SK-N-SH (cell line): ENCODE data around the gene FERMT1. TPM values are rescaled to one million over a fixed set of nuclear protein-coding genes. Genes with fewer than 3 reads are reported as not detected.

Experiments
- CTCF ChIA-PET: fragments of 300-600, 350-600 bp; formaldehyde crosslinking; extraction: SDS; loops from one replicate; lab custom pipeline; 2021; lab: Yijun Ruan, JAX
- POLR2A ChIA-PET: fragments of 350-600 bp; sonication (Branson Sonifier 250); formaldehyde crosslinking; extraction: SDS; loops from one replicate; lab custom pipeline; 2020; ENCODE audit warnings: antibody characterized with exemption, inconsistent platforms; lab: Yijun Ruan, JAX
- DNase-seq: peaks from one replicate; pipeline ENCODE4 v3.0.0; 2012
- H2AFZ ChIP-seq: fragments of 200-600 bp; sonication (generic); 2 replicates; pipeline ENCODE4 v1.8.1; 2016; ENCODE audit warnings: antibody characterized with exemption, mild to moderate bottlenecking, low read depth
- H3F3A ChIP-seq: fragments of 200-600 bp; sonication (generic); replicated peaks from 2 replicates; pipeline ENCODE3; 2016; ENCODE audit warnings: antibody characterized with exemption, mild to moderate bottlenecking; ENCODE audit not compliant: insufficient read depth
- H3K27ac ChIP-seq, 2 experiments: fragments of 200-500 bp in 1 of 2; fragments of 200-600 bp in 1 of 2; sonication (Bioruptor generic) in 1 of 2; sonication (generic), shearing (Covaris generic) in 1 of 2; 2 replicates each; pipeline versions ENCODE4 v1.5.1 to v1.6.1; 2014 to 2016; ENCODE audit warnings: low read depth in 2 of 2, inconsistent platforms in 1 of 2, low read length in 1 of 2, mild to moderate bottlenecking in 1 of 2, mixed read lengths in 1 of 2
- H3K27me3 ChIP-seq: fragments of 200-600 bp; sonication (generic), shearing (Covaris generic); 2 replicates; pipeline ENCODE4 v1.6.1; 2016; ENCODE audit warnings: mixed run types; ENCODE audit not compliant: insufficient read depth
- H3K36me3 ChIP-seq, 2 experiments: fragments of 200-500 bp in 1 of 2; fragments of 200-600 bp in 1 of 2; sonication (Bioruptor generic) in 1 of 2; sonication (generic) in 1 of 2; replicated peaks in 1 of 2; 2 replicates each; pipeline versions ENCODE3 to v1.5.1; 2014 to 2016; ENCODE audit warnings: low read length in 1 of 2, mild to moderate bottlenecking in 1 of 2; ENCODE audit not compliant: insufficient read depth in 2 of 2, control insufficient read depth in 1 of 2
- H3K4me1 ChIP-seq, 2 experiments: fragments of 200-500 bp in 1 of 2; fragments of 200-600 bp in 1 of 2; sonication (Bioruptor generic) in 1 of 2; sonication (generic), shearing (Covaris generic) in 1 of 2; 2 replicates each; pipeline versions ENCODE4 v1.5.1 to v1.6.1; 2014 to 2016; ENCODE audit warnings: low read depth in 1 of 2, low read length in 1 of 2, mixed run types in 1 of 2; ENCODE audit not compliant: insufficient read depth in 2 of 2, control insufficient read depth in 1 of 2
- H3K4me2 ChIP-seq: fragments of 200-600 bp; sonication (generic), shearing (Covaris generic); 2 replicates; pipeline ENCODE4 v1.6.1; 2017; ENCODE audit warnings: mixed run types
- H3K4me3 ChIP-seq, 2 experiments: fragments of 200-500 bp in 1 of 2; fragments of 200-600 bp in 1 of 2; sonication (Bioruptor generic) in 1 of 2; sonication (generic), shearing (Covaris generic) in 1 of 2; 2 replicates each; pipeline versions ENCODE4 v1.5.1 to v1.8.1; 2014 to 2016; ENCODE audit warnings: low read depth in 2 of 2, inconsistent platforms in 1 of 2, low read length in 1 of 2, mild to moderate bottlenecking in 1 of 2, mixed read lengths in 1 of 2, moderate library complexity in 1 of 2
- H3K79me2 ChIP-seq: fragments of 200-600 bp; sonication (generic); 2 replicates; pipeline ENCODE4 v1.8.1; 2017; ENCODE audit warnings: mild to moderate bottlenecking; ENCODE audit not compliant: insufficient read depth
- H3K9ac ChIP-seq: fragments of 200-600 bp; sonication (generic); 2 replicates; pipeline ENCODE4 v1.6.1; 2017; ENCODE audit warnings: mixed run types
- H3K9me2 ChIP-seq: fragments of 200-600 bp; sonication (generic); 2 replicates; pipeline ENCODE4 v1.6.1; 2017; ENCODE audit warnings: mixed run types
- H3K9me3 ChIP-seq: fragments of 200-600 bp; sonication (generic); 2 replicates; pipeline ENCODE4 v1.6.1; 2017; ENCODE audit warnings: mixed run types, mild to moderate bottlenecking, moderate library complexity
- H4K20me1 ChIP-seq: fragments of 200-600 bp; sonication (generic); 2 replicates; pipeline ENCODE4 v1.6.1; 2017; ENCODE audit warnings: mild to moderate bottlenecking, mixed run types; ENCODE audit not compliant: insufficient read depth
- CHD2 ChIP-seq: fragments of 150-350 bp; IDR thresholded peaks from 2 replicates; pipeline ENCODE4 v1.6.1; 2018; ENCODE audit warnings: low read length; ENCODE audit not compliant: partially characterized antibody
- ELF1 ChIP-seq: IDR thresholded peaks from 2 replicates; pipeline ENCODE4 v1.4.0; 2012
- FOSL2 ChIP-seq: IDR thresholded peaks from 2 replicates; pipeline ENCODE4 v1.4.0; 2012; ENCODE audit warnings: low read depth, mild to moderate bottlenecking, moderate library complexity, borderline replicate concordance
- FOXJ3 ChIP-seq: sonication (generic); formaldehyde crosslinking; IDR thresholded peaks from 2 replicates; pipeline ENCODE4 v1.5.1; 2020; ENCODE audit warnings: mild to moderate bottlenecking, missing genetic modification reagents
- FOXM1 ChIP-seq: IDR thresholded peaks from 2 replicates; pipeline ENCODE4 v1.4.0; 2012; ENCODE audit warnings: low read depth, mild to moderate bottlenecking
- GABPA ChIP-seq: IDR thresholded peaks from 2 replicates; pipeline ENCODE4 v1.4.0; 2012; ENCODE audit warnings: low read depth, mild to moderate bottlenecking
- GATA2 ChIP-seq: sonication (generic); formaldehyde crosslinking; IDR thresholded peaks from 2 replicates; pipeline ENCODE4 v1.5.0; 2020; ENCODE audit warnings: mild to moderate bottlenecking, missing genetic modification reagents
- JUND ChIP-seq: IDR thresholded peaks from 2 replicates; pipeline ENCODE4 v1.4.0; 2012
- MAX ChIP-seq: IDR thresholded peaks from 2 replicates; pipeline ENCODE4 v1.4.0; 2012; ENCODE audit warnings: low read depth
- NRF1 ChIP-seq: IDR thresholded peaks from 2 replicates; pipeline ENCODE4 v1.6.1; 2012; ENCODE audit warnings: low read depth, mild to moderate bottlenecking, low read length
- PBX3 ChIP-seq: IDR thresholded peaks from 2 replicates; pipeline ENCODE4; 2012
- RAD21 ChIP-seq: IDR thresholded peaks from 2 replicates; pipeline ENCODE4 v1.6.1; 2012; ENCODE audit warnings: mild to moderate bottlenecking, low read length
- RXRA ChIP-seq: IDR thresholded peaks from 2 replicates; pipeline ENCODE4 v1.4.0; 2012; ENCODE audit warnings: low read depth, mild to moderate bottlenecking, borderline replicate concordance
- SIN3A ChIP-seq: IDR thresholded peaks from 2 replicates; pipeline ENCODE4 v1.6.1; 2012; ENCODE audit warnings: low read depth, mild to moderate bottlenecking, low read length, moderate library complexity, borderline replicate concordance
- SMC3 ChIP-seq: IDR thresholded peaks from 2 replicates; pipeline ENCODE4 v1.6.1; 2012; ENCODE audit warnings: low read depth, low read length, improper control_type of control experiment
- TCF12 ChIP-seq: IDR thresholded peaks from 2 replicates; pipeline ENCODE4 v1.4.0; 2012
- TEAD4 ChIP-seq: IDR thresholded peaks from 2 replicates; pipeline ENCODE4 v1.4.0; 2012; ENCODE audit warnings: mild to moderate bottlenecking, borderline replicate concordance; ENCODE audit not compliant: insufficient read depth
- YY1 ChIP-seq: IDR thresholded peaks from 2 replicates; pipeline ENCODE4 v1.4.0; 2012; ENCODE audit warnings: low read depth, mild to moderate bottlenecking
- ZBTB33 ChIP-seq: IDR thresholded peaks from 2 replicates; pipeline ENCODE4 v1.4.0; 2012; ENCODE audit warnings: low read depth, borderline replicate concordance
- WGBS: methylation state at CpG from one replicate; pipeline ENCODE4 v1.1.6; 2017; ENCODE audit warnings: low lambda C conversion rate; 5-methylcytosine and 5-hydroxymethylcytosine counted together
- polyA plus RNA-seq, 3 experiments: library from polyadenylated mRNA; depleted of rRNA; stranded (reverse); fragments of >200 nt; gene quantifications; 2 replicates each; pipeline ENCODE4 v1.2.3, GENCODE V29; 2012
- TF ChIP-seq, protein P1 (sequence below): fragments of 150-350 bp; IDR thresholded peaks from 2 replicates; pipeline ENCODE4 v1.6.1; 2017; ENCODE audit warnings: antibody characterized with exemption, low read length, low read depth, borderline replicate concordance

FERMT1 gene
- polyA plus RNA-seq, 1 of the 3 experiments (the other 2 are of a cell fraction) = 0.81 TPM

DNA sequence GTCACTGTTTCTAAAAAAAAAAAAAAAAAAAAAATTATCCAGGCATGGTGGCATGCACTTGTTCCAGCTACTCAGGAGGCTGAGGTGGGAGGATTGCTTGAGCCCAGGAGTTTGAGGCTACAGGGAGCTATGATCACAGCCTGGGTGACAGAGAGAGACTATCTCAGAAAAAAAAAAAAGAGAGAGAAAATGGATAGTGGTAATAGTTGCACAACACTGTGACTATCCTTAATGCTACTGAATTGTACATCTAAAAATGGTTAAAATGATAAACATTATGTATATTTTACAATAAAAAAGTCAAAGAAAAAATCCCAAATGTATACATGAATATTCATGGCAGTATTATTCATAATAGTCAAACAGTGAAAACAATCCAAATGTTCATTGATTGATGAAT lies 23.0 kb downstream of the FERMT1 start:
- no peak for DNase-seq
- ChIA-PET POLR2A (no interaction called here), CTCF (interaction anchor here (0.6 kb wide), 1 partner anchor 1535 kb away, joined by 3 read pairs; no protein-coding TSS in a partner anchor)
- Histone ChIP-seq H3K4me3 (no peak overlapping the region), H3K27ac (no peak overlapping the region), H3K9me3 (no peaks in the 10 kb centered on the region), H3F3A (no peaks in the 10 kb centered on the region), H3K9ac (no peak overlapping the region), H3K27me3 (no peaks in the 10 kb centered on the region), H3K79me2 (no peaks in the 10 kb centered on the region)
- no peak for TF ChIP-seq YY1
- no peak for TF ChIP-seq GATA2
- no peak for TF ChIP-seq RAD21
- no peak for TF ChIP-seq ELF1
- TF ChIP-seq CHD2 = no peak
- no peak for TF ChIP-seq MAX
- TF ChIP-seq GABPA = no peak
- TF ChIP-seq TCF12 = no peak
- TF ChIP-seq SMC3 = no peak
- TF ChIP-seq, protein P1, sequence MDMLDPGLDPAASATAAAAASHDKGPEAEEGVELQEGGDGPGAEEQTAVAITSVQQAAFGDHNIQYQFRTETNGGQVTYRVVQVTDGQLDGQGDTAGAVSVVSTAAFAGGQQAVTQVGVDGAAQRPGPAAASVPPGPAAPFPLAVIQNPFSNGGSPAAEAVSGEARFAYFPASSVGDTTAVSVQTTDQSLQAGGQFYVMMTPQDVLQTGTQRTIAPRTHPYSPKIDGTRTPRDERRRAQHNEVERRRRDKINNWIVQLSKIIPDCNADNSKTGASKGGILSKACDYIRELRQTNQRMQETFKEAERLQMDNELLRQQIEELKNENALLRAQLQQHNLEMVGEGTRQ = no peak
- TF ChIP-seq, all 33 proteins: peak for 0
- no peak overlapping the region for H3K4me2 ChIP-seq
- no peaks in the 10 kb centered on the region for H4K20me1 ChIP-seq
- no peak overlapping the region for H2AFZ ChIP-seq
- H3K4me1 ChIP-seq = no peaks in the 10 kb centered on the region
- no peaks in the 10 kb centered on the region for H3K9me2 ChIP-seq
- H3K36me3 ChIP-seq = no peaks in the 10 kb centered on the region

DNA sequence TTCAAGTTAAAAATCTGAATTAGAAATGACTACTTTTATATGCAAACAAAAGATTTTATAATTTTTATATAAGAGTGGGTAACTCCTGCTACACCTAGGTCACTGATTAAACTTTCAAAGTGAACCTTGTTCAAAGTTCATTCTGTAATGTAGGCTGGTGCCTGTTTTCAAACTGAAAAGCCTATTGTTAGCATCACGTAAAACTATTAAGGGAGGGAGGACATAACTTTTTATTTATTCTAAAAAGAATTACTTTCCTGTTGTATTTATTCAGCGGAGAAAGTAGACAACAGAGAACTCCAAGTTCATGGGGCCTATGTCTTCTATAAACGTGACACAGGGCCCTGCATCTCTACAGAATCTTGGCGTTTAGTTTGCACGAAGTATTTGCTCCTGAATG lies 27.4 kb downstream of the FERMT1 start:
- Histone ChIP-seq H3K79me2 (no peaks in the 10 kb centered on the region), H3F3A (no peaks in the 10 kb centered on the region), H3K27ac (no peak overlapping the region), H3K9me3 (no peaks in the 10 kb centered on the region), H3K4me2 (no peak overlapping the region), H4K20me1 (no peaks in the 10 kb centered on the region), H3K9me2 (no peaks in the 10 kb centered on the region), H3K4me1 (no peaks in the 10 kb centered on the region), H2AFZ (no peak overlapping the region), H3K27me3 (no peaks in the 10 kb centered on the region), H3K9ac (no peak overlapping the region), H3K36me3 (no peaks in the 10 kb centered on the region), H3K4me3 (no peak overlapping the region)
- no peak for TF ChIP-seq MAX
- TF ChIP-seq TEAD4 = no peak
- TF ChIP-seq NRF1 = no peak
- TF ChIP-seq PBX3 = no peak
- no peak for TF ChIP-seq FOSL2
- no peak for TF ChIP-seq JUND
- TF ChIP-seq CHD2 = no peak
- no peak for TF ChIP-seq ZBTB33
- TF ChIP-seq GABPA = no peak
- no peak for TF ChIP-seq FOXJ3
- TF ChIP-seq ELF1 = no peak
- TF ChIP-seq RAD21 = no peak
- TF ChIP-seq GATA2 = no peak
- no peak for TF ChIP-seq FOXM1
- TF ChIP-seq SIN3A = no peak
- no peak for TF ChIP-seq RXRA
- TF ChIP-seq TCF12 = no peak
- 74% methylated on average over 5 of the region's 5 CpGs for WGBS
- ChIA-PET POLR2A (no interaction called here), CTCF (no interaction called here)
- no peak for DNase-seq
